HCT116 (cell line): Measurements from ENCODE around the gene SPON1. TPM values are rescaled to one million over a fixed set of nuclear protein-coding genes. Genes with fewer than 3 reads are reported as not detected.

Source experiments
- ATAC-seq: fragments of 200-7000 bp; cut with Tn5 transposase; 2 replicates; pipeline ENCODE4 v1.9.1; 2020; ENCODE audit warnings: mild to moderate bottlenecking, moderate library complexity
- BruUV-seq: library from RNA; stranded (reverse); fragments of 400-500 nt; replicated peaks from 2 replicates; lab custom pipeline; 2021; lab: Mats Ljungman, UMichigan
- CTCF ChIA-PET: fragments of 300-600 bp; sonication (Branson Sonifier 250); formaldehyde crosslinking; loops from one replicate; lab custom pipeline; 2021; ENCODE audit warnings: antibody characterized with exemption; lab: Charles Lee
- POLR2A ChIA-PET: fragments of 300-600, 350-600 bp; sonication (Branson Sonifier 250); formaldehyde crosslinking; loops from one replicate; lab custom pipeline; 2021; ENCODE audit warnings: antibody characterized with exemption; lab: Charles Lee
- RAD21 ChIA-PET, 2 experiments: fragments of 300-600 bp; sonication (Branson Sonifier 250); formaldehyde crosslinking; loops; one replicate each; lab custom pipeline; 2023; ENCODE audit warnings: low total read pairs in 2 of 2; ENCODE audit not compliant: uncharacterized antibody in 2 of 2, unreplicated experiment in 2 of 2, low non-redundant PET in 1 of 2; lab: Charles Lee
- DNase-seq: peaks from one replicate; pipeline ENCODE4 v3.0.0-alpha.2; 2010; ENCODE audit warnings: low read depth, low spot score
- H2AFZ ChIP-seq: fragments of 200-600 bp; shearing (Covaris generic), sonication (generic); 2 replicates; pipeline ENCODE4 v1.6.1; 2017; ENCODE audit warnings: low read depth, mixed run types, mixed read lengths, antibody characterized with exemption, low read length; ENCODE audit not compliant: poor library complexity, severe bottlenecking
- H3K27ac ChIP-seq: 2 replicates; pipeline ENCODE4 v1.5.1; 2012; ENCODE audit warnings: low read depth, low read length
- H3K27me3 ChIP-seq: fragments of 200-600 bp; sonication (generic); 2 replicates; pipeline ENCODE4 v1.6.1; 2016; ENCODE audit warnings: mixed run types, low read length, mixed read lengths; ENCODE audit not compliant: insufficient read depth
- H3K36me3 ChIP-seq, 2 experiments: fragments of 200-500 bp in 1 of 2; fragments of 200-600 bp in 1 of 2; sonication (Bioruptor generic) in 1 of 2; sonication (generic) in 1 of 2; 2 replicates each; pipeline versions ENCODE4 v1.5.1 to v1.6.1; 2014 to 2016; ENCODE audit warnings: low read length in 2 of 2, inconsistent platforms in 1 of 2, mixed read lengths in 1 of 2, mixed run types in 1 of 2; ENCODE audit not compliant: insufficient read depth in 2 of 2, control insufficient read depth in 1 of 2
- H3K4me1 ChIP-seq, 2 experiments: fragments of 200-600 bp in 1 of 2; sonication (generic) in 1 of 2; 2 replicates each; pipeline versions ENCODE4 v1.5.1 to v1.6.1; 2012 to 2017; ENCODE audit warnings: low read length in 2 of 2, inconsistent platforms in 1 of 2, mild to moderate bottlenecking in 1 of 2, mixed read lengths in 1 of 2, mixed run types in 1 of 2, moderate library complexity in 1 of 2; ENCODE audit not compliant: insufficient read depth in 2 of 2, control insufficient read depth in 1 of 2
- H3K4me2 ChIP-seq: fragments of 200-600 bp; sonication (generic); 2 replicates; pipeline ENCODE4 v1.6.1; 2017; ENCODE audit warnings: mixed run types, low read length, mixed read lengths
- H3K4me3 ChIP-seq, 2 experiments: fragments of 200-600 bp in 1 of 2; sonication (generic) in 1 of 2; replicated peaks in 1 of 2; 2 replicates each; pipeline ENCODE4 v1.5.1; 2011 to 2016; ENCODE audit warnings: low read length in 2 of 2, control low read depth in 1 of 2, low read depth in 1 of 2, mild to moderate bottlenecking in 1 of 2, mixed read lengths in 1 of 2, mixed run types in 1 of 2
- H3K79me2 ChIP-seq: fragments of 200-600 bp; sonication (generic); 2 replicates; pipeline ENCODE4 v1.6.1; 2017; ENCODE audit warnings: mild to moderate bottlenecking, mixed run types, low read length, moderate library complexity, mixed read lengths; ENCODE audit not compliant: insufficient read depth
- H3K9ac ChIP-seq: fragments of 200-600 bp; sonication (generic); 2 replicates; pipeline ENCODE4 v1.6.1; 2016; ENCODE audit warnings: low read length, mixed read lengths
- H3K9me2 ChIP-seq: fragments of 200-600 bp; sonication (generic), shearing (Covaris generic); 2 replicates; pipeline ENCODE4 v1.6.1; 2017; ENCODE audit warnings: mixed run types, mild to moderate bottlenecking, moderate library complexity; ENCODE audit not compliant: insufficient read depth
- H3K9me3 ChIP-seq, 2 experiments: fragments of 200-500 bp in 1 of 2; fragments of 200-600 bp in 1 of 2; sonication (Bioruptor generic) in 1 of 2; sonication (generic) in 1 of 2; 2 replicates each; pipeline ENCODE4 v1.6.1; 2014 to 2017; ENCODE audit warnings: low read length in 2 of 2, mixed read lengths in 2 of 2, inconsistent platforms in 1 of 2, low read depth in 1 of 2, mild to moderate bottlenecking in 1 of 2, mixed run types in 1 of 2, moderate library complexity in 1 of 2; ENCODE audit not compliant: control insufficient read depth in 1 of 2, insufficient read depth in 1 of 2
- H4K20me1 ChIP-seq: fragments of 200-600 bp; sonication (generic), shearing (Covaris generic); 2 replicates; pipeline ENCODE4 v1.6.1; 2017; ENCODE audit warnings: mixed run types, mild to moderate bottlenecking, moderate library complexity; ENCODE audit not compliant: insufficient read depth
- CBX3 ChIP-seq: IDR thresholded peaks from 2 replicates; pipeline ENCODE4 v1.6.1; 2012; ENCODE audit warnings: low read depth
- CEBPB ChIP-seq: IDR thresholded peaks from 2 replicates; pipeline ENCODE4 v1.6.1; 2012; ENCODE audit warnings: low read depth
- ELF1 ChIP-seq: IDR thresholded peaks from 2 replicates; pipeline ENCODE4 v1.6.1; 2012; ENCODE audit warnings: low read depth, borderline replicate concordance
- EZH2phosphoT487 ChIP-seq: fragments of 200-600 bp; IDR thresholded peaks from 2 replicates; pipeline ENCODE4 v1.6.1; 2018; ENCODE audit warnings: antibody characterized with exemption, borderline replicate concordance
- FOSL1 ChIP-seq: IDR thresholded peaks from 2 replicates; pipeline ENCODE4 v1.6.1; 2012; ENCODE audit warnings: low read depth
- POLR2AphosphoS5 ChIP-seq: IDR thresholded peaks from 2 replicates; pipeline ENCODE4 v1.6.1; 2011; ENCODE audit warnings: mild to moderate bottlenecking, low read depth, low read length, moderate library complexity
- SP1 ChIP-seq: IDR thresholded peaks from 2 replicates; pipeline ENCODE4 v1.6.1; 2012; ENCODE audit warnings: low read depth
- SRF ChIP-seq: IDR thresholded peaks from 2 replicates; pipeline ENCODE4 v1.6.1; 2012; ENCODE audit warnings: low read depth
- TCF7L2 ChIP-seq: IDR thresholded peaks from 2 replicates; pipeline ENCODE4 v1.7.0; 2011; ENCODE audit warnings: borderline replicate concordance, inconsistent platforms; ENCODE audit not compliant: insufficient read depth, insufficient read length; ENCODE audit errors: extremely low read depth
- YY1 ChIP-seq: IDR thresholded peaks from 2 replicates; pipeline ENCODE4 v1.6.1; 2011; ENCODE audit warnings: low read length, low read depth, moderate library complexity, mild to moderate bottlenecking; ENCODE audit not compliant: insufficient replicate concordance; ENCODE audit errors: extremely low read depth
- ZNF274 ChIP-seq: fragments of 200-500 bp; sonication (Bioruptor generic); IDR thresholded peaks from 2 replicates; pipeline ENCODE4 v1.6.1; 2014; ENCODE audit warnings: mild to moderate bottlenecking, low read depth, low read length, inconsistent platforms
- intact Hi-C: fragments of 100-400 bp; cut with micrococcal nuclease; formaldehyde crosslinking; loops from 2 replicates; pipeline ENCODE4 v1.10.0; 2022
- total RNA-seq: library from RNA; stranded (reverse); gene quantifications from one replicate; pipeline ENCODE4 v1.2.1, GENCODE V29; 2021; ENCODE audit not compliant: unreplicated experiment
- TF ChIP-seq, protein P1 (sequence below), 3 experiments: fragments of 200-600 bp in 1 of 3; sonication (generic) in 1 of 3; IDR thresholded peaks in 2 of 3; conservative IDR thresholded peaks in 1 of 3; 2 replicates each; pipeline ENCODE4 v1.5.1; 2012 to 2017; ENCODE audit warnings: low read depth in 2 of 3, low read length in 2 of 3, antibody characterized with exemption in 1 of 3, borderline replicate concordance in 1 of 3, control low read depth in 1 of 3, mild to moderate bottlenecking in 1 of 3, mixed read lengths in 1 of 3, mixed run types in 1 of 3, moderate library complexity in 1 of 3; ENCODE audit not compliant: insufficient read depth in 1 of 3
- TF ChIP-seq, protein P2 (sequence below): IDR thresholded peaks from 2 replicates; pipeline ENCODE4 v1.6.1; 2012
- TF ChIP-seq, protein P3 (sequence below): IDR thresholded peaks from 2 replicates; pipeline ENCODE4 v1.6.1; 2011; ENCODE audit warnings: mild to moderate bottlenecking, low read length, moderate library complexity; ENCODE audit not compliant: insufficient replicate concordance; ENCODE audit errors: extremely low read depth
- TF ChIP-seq, protein P4 (sequence below): IDR thresholded peaks from 2 replicates; pipeline ENCODE4 v1.6.1; 2012; ENCODE audit warnings: low read depth

SPON1 gene
- total RNA-seq, 1 experiment from 2014 or later = 0.17 TPM

DNA sequence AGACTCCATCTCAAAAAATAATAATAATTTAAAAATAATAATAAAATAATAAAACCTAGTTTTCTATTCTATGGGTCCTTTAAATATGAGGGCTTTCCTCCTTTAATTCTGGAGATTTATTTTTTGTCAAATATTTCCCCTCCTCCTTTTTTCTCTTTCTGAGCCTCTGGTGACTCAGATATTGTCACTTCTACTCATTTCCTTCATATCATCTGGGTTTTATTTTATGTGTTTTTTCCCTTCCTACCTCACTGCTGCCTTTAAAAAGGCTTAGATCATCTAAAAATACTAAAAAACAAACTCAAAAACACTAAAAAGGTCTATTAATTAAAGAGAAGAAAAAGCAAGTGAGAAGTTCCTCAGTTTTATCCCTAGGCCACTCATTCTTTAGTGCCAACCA, 138.9 kb downstream of the SPON1 start:
- no peak for ATAC-seq

More for the DNA sequence above, 138.9 kb downstream of the SPON1 start:
- no peaks in the 10 kb centered on the region for H3K79me2 ChIP-seq
- CTCF ChIA-PET = no interaction called here
- TF ChIP-seq TCF7L2 = no peak
- TF ChIP-seq, protein P1, sequence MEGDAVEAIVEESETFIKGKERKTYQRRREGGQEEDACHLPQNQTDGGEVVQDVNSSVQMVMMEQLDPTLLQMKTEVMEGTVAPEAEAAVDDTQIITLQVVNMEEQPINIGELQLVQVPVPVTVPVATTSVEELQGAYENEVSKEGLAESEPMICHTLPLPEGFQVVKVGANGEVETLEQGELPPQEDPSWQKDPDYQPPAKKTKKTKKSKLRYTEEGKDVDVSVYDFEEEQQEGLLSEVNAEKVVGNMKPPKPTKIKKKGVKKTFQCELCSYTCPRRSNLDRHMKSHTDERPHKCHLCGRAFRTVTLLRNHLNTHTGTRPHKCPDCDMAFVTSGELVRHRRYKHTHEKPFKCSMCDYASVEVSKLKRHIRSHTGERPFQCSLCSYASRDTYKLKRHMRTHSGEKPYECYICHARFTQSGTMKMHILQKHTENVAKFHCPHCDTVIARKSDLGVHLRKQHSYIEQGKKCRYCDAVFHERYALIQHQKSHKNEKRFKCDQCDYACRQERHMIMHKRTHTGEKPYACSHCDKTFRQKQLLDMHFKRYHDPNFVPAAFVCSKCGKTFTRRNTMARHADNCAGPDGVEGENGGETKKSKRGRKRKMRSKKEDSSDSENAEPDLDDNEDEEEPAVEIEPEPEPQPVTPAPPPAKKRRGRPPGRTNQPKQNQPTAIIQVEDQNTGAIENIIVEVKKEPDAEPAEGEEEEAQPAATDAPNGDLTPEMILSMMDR (IDR thresholded peaks at IDR 0.05 in 2 of 3, conservative IDR thresholded peaks at IDR 0.05 in 1 of 3; ENCODE audit: borderline replicate concordance in 1 of 3, insufficient read depth in 1 of 3, low read depth in 2 of 3, low read length in 2 of 3) = no peak
- no peak for TF ChIP-seq POLR2AphosphoS5
- no peak for TF ChIP-seq SP1
- TF ChIP-seq, protein P2, sequence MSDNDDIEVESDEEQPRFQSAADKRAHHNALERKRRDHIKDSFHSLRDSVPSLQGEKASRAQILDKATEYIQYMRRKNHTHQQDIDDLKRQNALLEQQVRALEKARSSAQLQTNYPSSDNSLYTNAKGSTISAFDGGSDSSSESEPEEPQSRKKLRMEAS = no peak
- TF ChIP-seq FOSL1 = no peak
- no peak for TF ChIP-seq ELF1
- no peak for TF ChIP-seq CBX3
- no peak for TF ChIP-seq EZH2phosphoT487
- no peak for TF ChIP-seq SRF
- TF ChIP-seq, protein P3, sequence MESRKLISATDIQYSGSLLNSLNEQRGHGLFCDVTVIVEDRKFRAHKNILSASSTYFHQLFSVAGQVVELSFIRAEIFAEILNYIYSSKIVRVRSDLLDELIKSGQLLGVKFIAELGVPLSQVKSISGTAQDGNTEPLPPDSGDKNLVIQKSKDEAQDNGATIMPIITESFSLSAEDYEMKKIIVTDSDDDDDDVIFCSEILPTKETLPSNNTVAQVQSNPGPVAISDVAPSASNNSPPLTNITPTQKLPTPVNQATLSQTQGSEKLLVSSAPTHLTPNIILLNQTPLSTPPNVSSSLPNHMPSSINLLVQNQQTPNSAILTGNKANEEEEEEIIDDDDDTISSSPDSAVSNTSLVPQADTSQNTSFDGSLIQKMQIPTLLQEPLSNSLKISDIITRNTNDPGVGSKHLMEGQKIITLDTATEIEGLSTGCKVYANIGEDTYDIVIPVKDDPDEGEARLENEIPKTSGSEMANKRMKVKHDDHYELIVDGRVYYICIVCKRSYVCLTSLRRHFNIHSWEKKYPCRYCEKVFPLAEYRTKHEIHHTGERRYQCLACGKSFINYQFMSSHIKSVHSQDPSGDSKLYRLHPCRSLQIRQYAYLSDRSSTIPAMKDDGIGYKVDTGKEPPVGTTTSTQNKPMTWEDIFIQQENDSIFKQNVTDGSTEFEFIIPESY = no peak
- TF ChIP-seq YY1 = no peak
- no peak for TF ChIP-seq CEBPB
- TF ChIP-seq ZNF274 = no peak
- TF ChIP-seq, protein P4, sequence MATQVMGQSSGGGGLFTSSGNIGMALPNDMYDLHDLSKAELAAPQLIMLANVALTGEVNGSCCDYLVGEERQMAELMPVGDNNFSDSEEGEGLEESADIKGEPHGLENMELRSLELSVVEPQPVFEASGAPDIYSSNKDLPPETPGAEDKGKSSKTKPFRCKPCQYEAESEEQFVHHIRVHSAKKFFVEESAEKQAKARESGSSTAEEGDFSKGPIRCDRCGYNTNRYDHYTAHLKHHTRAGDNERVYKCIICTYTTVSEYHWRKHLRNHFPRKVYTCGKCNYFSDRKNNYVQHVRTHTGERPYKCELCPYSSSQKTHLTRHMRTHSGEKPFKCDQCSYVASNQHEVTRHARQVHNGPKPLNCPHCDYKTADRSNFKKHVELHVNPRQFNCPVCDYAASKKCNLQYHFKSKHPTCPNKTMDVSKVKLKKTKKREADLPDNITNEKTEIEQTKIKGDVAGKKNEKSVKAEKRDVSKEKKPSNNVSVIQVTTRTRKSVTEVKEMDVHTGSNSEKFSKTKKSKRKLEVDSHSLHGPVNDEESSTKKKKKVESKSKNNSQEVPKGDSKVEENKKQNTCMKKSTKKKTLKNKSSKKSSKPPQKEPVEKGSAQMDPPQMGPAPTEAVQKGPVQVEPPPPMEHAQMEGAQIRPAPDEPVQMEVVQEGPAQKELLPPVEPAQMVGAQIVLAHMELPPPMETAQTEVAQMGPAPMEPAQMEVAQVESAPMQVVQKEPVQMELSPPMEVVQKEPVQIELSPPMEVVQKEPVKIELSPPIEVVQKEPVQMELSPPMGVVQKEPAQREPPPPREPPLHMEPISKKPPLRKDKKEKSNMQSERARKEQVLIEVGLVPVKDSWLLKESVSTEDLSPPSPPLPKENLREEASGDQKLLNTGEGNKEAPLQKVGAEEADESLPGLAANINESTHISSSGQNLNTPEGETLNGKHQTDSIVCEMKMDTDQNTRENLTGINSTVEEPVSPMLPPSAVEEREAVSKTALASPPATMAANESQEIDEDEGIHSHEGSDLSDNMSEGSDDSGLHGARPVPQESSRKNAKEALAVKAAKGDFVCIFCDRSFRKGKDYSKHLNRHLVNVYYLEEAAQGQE = no peak
- no peaks in the 10 kb centered on the region for H3K9me3 ChIP-seq
- intact Hi-C loops = no loop called here
- H4K20me1 ChIP-seq = no peaks in the 10 kb centered on the region
- no peak overlapping the region for H3K9ac ChIP-seq
- H2AFZ ChIP-seq = no peak overlapping the region
- BruUV-seq = no TSS peak
- H3K4me3 ChIP-seq = no peak overlapping the region
- H3K27me3 ChIP-seq = no peaks in the 10 kb centered on the region; the same call in 1 of the 2 replicates
- H3K27ac ChIP-seq = no peak overlapping the region
- no peak overlapping the region for H3K4me2 ChIP-seq
- no peaks in the 10 kb centered on the region for H3K9me2 ChIP-seq
- no peaks in the 10 kb centered on the region for H3K36me3 ChIP-seq
- H3K4me1 ChIP-seq = no peaks in the 10 kb centered on the region
- POLR2A ChIA-PET = no interaction called here
- RAD21 ChIA-PET = no interaction called here
- no peak for DNase-seq
